GM18526 (cell line): ENCODE results near the gene NEK1.

ENCODE experiments used
- POLR2A ChIP-seq: IDR thresholded peaks from 3 replicates; pipeline ENCODE4 v1.6.1; 2011; ENCODE audit not compliant: insufficient read length; ENCODE audit errors: extremely low read depth

The NEK1 gene

DNA sequence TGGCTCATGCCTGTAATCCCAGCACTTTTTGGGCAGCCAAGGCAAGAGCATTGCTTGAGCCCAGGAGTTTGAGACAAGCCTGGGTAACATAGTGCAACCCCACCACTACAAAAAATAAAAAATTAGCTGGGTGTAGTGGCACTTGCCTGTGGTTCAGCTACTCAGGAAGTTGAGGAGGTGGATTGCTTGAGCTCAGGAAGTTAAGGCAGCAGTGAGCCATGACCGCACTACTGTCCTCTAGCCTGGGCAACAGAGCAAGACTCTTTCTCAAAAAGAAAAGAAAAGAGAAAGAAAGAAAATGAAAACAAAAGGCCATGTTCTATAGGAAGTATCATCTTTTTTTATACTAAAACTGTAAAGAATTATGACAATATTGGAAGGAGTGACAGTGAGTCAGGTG, 38.5 kb downstream of the NEK1 start:
- no peak for TF ChIP-seq POLR2A

DNA sequence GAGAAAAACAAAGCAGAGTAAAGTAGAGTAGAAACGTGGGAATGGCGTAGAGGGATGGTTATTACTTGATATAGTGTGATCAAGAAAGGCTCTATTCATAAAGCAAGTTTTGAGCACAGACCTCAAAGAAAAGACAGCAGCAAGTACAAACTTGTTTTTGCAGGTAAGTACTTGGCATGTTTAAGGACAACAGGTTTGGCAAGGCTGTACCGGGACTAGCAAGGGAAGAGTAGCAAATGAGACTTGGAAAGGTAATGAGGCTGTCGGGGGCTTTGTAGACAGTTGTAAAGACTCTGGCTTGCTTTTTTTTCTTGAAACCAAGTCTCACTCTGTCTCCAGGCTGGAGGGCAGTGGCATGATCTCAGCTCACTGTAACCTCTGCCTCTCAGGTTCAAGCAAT, 40.9 kb downstream of the NEK1 start:
- TF ChIP-seq POLR2A: no peak

DNA sequence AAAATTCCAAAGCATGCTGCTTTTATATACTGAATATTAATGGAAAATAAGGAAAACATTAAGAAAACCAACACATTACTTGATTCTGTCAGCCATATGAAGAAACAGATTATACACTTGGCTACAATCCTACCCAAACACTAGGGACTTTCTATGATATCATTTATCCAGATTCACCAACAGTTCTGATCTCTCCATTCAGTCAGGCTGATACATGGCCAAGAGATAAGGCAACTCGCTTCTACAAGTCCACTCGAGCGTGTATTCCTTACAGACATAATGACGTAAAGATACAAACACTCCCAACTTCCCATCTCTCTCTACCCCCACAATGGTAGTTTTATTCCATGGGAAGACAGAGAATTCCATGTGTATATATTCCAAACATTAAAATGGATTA, 44.5 kb downstream of the NEK1 start:
- TF ChIP-seq POLR2A: no peak

DNA sequence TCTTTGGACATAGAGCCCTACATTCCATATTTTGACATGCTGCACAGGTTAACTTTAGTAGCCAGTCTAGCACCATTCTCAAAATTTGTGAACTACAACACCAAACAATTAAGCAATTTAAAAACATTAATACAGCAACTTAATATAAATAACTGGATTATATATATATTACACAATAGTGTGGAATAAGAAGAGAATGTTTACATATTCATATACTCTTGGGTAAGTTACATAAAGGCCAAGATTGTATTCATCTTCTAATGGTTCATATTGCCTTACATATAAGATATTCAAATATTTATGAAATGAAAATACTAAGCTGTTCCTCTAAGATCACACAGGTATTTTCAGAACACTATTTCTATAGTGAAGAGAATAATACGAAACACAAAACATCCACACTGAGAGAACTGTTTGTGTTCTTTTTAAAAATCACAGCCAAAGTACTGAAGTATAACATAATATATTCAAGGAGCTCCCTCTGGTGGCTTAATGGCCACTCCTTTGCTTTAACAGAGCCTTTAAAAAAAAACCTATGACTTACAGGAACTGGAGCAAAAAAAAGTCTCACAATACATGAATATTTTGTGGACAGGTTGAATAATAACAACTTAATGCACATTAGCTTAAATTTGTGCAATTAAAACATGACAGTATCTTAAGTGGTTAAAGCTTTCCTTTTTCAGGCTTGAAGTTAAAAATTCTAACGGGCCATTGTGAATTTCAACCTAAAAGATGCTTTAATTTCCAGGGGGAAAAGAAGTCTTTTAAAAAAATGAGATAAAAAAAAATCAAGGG, 46.2 kb downstream of the NEK1 start:
- TF ChIP-seq POLR2A: no peak

DNA sequence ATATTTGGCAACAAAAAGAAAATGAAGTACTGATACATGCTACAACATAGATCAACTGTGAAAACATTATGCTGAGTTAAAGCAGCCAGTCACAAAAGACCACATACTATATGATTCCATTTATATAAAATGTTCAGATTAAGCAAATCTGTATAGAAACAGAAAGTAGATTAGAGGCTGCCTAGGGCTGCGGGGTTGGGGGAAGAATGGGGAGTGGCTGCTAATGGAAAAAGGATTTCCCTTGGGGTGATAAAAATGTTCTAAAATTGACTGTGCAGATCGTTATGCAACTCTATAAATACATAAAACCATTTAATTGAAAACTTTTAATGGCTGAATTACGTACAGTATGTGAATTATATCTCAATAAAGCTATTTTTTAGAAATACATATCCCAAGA, 46.8 kb downstream of the NEK1 start:
- TF ChIP-seq POLR2A: no peak

DNA sequence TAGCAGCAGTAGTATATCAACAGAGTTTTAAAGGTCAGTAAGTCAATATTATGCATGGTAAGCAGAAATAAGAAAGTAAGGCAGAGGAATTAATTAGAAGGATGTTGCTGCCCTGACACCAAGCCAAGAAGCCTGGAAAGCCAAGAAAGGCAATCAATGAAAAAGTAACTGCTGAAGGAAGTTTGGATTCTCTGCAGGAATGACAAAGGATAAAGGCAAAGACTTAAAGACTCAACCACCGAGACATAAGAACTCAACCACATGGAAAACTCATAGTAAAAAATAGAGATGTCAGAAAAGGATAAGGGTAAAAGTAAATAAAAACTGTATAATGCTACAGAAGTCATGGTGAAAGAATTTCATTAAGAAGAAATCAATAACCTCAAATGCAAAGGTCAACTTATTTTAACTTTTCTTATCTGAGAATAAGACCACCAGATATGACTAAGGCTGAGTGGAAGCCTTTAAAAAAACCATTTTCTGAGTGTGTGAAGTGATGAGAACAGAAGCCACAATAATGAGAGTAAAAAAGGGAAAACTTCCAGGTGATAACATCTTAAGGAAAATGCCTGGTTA, 55.2 kb downstream of the NEK1 start:
- no peak for TF ChIP-seq POLR2A

DNA sequence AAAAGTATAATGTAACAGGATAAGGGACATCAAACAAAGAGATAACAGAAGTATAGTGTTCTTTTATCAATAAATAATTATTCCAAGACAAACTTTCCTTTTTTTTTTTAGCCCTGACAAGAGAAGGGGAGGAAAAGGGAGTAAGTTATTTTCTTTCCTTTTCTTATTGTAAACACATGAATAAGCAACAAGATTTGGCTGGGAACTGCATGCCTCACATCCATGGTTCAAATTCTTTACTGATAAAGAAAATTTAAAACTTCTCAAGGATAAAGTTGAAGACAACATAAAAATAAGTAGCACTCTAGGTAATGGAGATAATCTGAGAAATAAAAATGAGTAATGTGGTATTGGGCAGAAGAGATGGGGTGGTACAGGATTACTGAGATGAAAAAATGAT, 71.6 kb downstream of the NEK1 start:
- TF ChIP-seq POLR2A: no peak

DNA sequence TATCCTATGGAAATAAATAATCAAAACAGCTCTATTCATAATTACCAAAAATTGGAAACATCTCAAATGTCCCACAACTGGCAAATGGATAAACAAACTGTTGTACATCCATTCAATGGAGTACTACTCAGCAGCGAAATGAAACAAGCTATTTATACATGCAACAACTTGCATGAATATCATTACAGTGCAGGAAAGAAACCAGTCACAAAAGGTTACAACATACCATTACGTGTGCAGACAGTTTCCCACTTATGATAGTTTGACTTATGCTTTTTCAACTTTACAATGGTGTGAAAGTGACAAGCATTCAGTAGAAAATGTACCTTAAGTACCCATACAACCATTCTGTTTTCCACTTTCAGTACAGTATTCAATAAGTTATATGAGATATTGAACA, 82.3 kb downstream of the NEK1 start:
- no peak for TF ChIP-seq POLR2A

DNA sequence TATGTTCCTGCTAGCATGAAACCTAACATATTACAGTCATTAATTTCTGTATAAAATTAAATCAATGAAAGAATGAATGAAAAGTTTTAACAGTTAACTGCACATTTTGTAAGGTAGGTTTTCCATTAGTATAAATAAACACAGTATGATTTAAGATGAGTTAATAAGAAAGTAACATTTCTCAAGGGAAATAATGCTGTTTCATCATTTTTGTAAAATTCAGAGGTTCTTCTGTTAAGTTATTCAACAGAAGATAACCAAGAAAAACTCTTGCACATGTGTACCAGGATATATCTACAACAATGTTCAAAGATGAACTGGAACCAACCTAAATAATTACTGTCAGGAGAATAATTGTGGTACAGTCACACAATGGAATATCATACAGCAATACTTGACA, 88.6 kb downstream of the NEK1 start:
- TF ChIP-seq POLR2A: no peak

DNA sequence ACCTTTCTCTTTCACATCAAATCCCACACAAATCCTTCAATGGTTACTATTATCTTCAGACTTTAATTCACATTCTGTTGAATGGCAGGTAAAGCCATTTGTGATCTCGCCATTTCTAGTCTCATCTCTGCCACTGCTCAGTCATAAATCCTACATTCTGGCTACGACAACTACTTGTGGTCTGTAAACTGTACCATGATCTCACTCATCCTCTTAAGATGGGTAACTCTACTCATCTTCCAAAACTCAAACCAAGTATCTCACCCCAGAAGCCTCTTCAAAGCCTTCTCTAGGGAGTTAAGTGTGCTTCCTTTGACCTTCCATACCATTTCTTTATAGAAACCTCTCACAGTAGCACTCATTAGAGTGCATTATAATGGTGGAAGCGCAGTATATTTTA, 101.8 kb downstream of the NEK1 start:
- TF ChIP-seq POLR2A: no peak

DNA sequence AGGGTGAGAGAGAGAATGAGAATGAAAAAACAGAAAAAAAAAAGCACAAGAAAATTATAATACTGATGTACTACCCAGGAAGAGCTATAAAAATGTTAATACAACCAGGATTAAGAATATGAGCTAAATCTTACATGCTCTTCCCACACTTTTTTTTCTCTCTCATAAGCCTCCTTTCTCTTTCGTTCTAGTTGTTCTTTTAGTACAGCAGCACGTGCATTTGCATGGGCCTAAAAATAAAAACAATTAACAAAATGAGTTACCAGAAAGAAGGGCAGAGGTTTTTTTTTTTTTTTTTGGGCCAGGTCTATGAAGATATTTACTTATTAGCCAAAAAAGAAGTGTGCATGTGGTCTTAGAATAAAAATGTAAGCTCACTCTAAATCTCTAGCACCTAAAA, 105.5 kb downstream of the NEK1 start:
- TF ChIP-seq POLR2A: no peak

DNA sequence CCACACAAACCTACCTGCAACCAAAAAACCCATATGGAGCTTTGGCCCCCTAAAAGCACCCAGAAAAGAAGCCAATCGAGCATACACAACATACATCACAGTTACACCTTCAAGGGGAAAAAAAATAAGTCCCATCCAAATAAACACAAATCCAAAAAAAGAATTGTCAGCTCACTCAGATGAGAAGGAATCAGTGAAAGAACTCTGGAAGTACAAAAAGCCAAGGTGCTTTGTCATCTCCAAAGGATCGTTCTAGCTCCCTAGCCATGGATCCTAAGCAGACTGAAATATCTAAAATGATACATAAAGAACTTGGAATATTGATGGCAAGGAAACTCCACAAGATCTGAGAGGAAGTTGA, 119.2 kb downstream of the NEK1 start:
- no peak for TF ChIP-seq POLR2A

DNA sequence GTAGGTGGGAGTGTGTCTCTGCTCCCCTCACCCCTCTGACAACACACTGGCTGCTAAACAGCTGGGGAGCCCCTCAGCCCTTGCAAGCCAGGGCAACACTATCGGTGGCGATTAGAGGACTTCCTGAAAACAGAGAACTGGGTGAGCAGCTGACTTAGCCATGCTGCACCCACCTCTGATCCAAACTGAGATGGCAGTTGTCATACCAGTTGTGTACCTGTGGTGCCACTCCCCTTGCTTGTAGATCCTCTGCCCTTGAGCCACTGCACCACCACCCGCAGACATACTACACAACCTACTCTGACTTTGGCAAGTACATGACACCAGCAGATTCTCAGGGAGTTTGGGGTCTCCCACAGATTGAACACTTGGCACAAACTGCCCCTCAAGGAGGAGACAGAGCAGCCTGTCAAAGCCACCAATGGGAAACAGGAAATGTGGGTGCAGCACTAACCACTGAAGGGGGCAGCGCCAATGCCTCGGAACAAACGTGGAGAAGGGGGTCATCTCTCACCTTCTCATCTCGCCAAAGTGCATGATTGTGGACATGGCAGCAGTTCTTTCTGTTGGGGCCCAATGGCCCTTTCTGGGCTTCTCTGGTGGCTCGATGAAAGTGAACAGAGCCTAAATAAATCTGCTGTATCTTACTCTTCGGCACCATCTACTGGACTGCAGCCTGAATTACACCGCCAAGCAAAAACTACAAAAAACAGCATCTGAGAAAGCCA, 119.8 kb downstream of the NEK1 start:
- no peak for TF ChIP-seq POLR2A

DNA sequence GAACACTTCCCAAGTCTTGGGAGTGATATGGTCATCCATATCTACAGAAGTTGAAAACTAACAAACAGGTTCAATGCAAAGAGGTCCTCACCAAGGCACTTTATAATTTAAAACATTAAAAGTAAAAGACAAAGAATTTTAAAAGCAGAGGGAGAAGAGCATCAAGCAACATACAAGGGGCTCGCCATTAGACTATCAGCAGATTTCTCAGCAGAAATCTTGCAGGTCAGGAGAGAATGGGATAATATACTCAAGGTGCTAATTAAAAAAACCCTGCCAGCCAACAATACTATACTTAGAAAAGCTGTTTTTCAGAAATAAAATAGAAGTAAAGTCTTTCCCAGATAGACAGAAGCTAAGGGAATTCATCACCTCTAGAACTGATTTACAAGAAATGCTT, 121.2 kb downstream of the NEK1 start:
- no peak for TF ChIP-seq POLR2A

DNA sequence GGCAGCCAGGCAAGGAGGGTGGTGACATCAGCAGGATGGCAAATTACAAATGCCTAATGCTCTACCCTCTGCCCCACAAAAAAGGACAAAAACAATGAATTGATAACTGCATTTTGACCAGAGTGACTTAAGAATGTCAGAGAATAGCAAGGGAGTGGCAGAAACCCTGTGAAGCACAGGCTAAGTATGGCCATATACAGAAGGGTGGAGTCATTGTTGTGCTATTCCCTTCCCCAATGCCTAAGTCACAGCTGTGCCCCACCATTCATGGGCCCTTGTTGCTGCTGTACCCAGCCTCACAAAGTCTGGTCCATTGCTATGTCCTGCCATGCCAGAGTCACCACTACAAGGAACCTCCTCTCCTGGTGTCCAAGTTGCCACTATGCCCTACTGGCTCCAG, 123.1 kb downstream of the NEK1 start:
- no peak for TF ChIP-seq POLR2A
